HG03196 (cell line): ENCODE results near the gene MED27.

Experiments
- ATAC-seq: cut with Tn5 transposase; IDR thresholded peaks from one replicate; pipeline ENCODE4 v1.9.1; 2021; ENCODE audit not compliant: unreplicated experiment

MED27 gene

DNA sequence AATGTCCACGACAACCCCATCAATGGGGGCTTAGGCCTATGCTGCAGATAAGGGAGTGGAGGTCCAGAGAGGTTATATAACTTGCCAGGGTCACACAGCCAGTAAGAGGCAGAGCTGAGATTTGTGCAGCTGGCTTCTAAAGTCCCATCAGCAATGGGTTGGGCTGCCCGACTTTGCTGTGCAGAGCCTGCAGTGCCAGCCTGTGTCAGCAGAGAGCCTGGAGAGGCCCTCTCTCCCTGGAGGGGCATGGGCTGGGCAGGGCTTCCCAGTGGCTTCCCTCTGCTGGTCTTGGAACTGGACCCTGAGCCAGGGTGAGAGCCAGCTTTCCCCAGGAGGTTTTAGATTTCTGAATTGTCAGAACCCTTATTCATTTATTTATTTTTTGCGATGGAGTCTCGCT lies 262.6 kb downstream of the MED27 start:
- ATAC-seq, result no peak

DNA sequence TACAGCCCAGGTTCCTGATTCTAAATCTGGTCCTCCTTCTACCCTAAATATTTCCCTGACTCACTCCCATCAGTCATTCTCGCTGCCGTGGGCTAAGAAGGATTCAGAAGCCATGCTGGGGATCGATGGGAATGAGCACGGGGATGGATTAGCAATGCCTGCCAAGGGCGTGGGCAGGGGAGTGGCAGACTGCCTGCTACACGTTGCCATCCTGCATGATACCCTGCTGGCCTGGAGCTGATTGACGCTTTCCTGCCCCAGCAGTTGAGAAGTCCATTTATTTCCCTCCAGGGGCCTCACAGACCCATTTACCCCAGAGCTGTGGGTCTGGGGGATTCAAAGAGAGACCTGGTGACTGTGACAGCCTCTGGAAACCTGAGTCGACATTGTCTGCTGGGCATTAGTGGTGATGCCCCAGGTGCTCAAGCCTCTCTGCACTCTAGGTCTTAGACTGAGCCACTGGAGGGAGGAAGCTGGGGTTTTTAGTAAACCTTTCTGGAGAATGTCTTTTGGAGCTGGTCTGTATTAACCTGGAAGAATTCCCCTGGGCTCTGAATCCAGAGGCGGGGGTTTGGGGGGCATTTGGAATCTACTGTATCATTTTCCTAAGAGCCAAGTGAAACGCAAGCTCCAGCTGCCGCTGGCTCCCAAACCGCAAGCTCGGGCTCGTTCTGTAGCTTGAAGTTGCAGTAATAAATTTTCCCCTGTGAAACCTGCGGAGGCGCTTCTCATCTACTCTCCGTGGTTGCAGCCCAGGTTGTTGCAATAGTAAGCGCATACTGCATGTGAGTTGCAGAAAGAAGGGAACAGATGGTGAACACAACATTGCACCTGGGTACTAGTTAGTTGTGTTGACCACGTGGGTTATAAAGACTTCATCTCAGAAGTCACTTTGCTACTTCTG lies 263.4 kb downstream of the MED27 start:
- ATAC-seq, result no peak

DNA sequence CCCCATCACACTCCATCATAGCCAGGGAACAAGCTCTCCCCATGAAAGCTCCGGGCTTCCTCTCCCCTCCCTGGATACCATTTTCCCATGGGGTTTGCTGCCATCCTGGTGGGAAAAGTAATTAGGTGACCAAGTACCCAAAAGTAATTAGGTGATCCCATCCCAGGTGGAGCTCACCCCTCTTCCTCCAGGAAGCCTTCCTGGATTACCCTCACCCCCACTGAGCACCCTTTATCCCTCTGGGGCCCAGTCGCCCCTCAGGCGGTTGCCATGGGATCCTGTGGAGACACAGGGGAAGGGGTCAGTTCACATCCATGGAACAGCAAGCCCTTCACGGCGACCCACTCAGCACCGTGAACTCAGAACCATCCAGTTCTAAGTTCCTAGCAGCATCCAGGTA lies 265.0 kb downstream of the MED27 start:
- ATAC-seq, result no peak

DNA sequence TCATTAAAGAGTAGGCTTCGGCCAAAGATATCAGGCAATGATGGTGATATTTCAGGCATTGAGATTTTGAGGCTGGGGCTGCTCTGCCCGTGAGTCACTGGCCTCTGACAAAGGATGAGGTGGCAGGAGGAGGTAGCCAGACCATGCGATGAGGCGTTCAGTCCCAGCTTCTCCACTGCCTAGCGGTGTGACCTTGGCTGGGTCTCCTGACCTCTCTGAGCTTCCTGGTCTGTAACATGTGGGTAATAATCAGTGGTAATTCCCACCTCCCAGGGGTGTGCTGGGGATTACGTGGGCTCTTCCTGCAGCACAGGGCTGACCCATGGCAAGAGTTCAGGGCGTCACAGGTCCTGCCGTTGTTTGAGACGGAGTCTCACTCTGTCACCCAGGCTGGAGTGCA lies 266.6 kb downstream of the MED27 start:
- no peak for ATAC-seq

DNA sequence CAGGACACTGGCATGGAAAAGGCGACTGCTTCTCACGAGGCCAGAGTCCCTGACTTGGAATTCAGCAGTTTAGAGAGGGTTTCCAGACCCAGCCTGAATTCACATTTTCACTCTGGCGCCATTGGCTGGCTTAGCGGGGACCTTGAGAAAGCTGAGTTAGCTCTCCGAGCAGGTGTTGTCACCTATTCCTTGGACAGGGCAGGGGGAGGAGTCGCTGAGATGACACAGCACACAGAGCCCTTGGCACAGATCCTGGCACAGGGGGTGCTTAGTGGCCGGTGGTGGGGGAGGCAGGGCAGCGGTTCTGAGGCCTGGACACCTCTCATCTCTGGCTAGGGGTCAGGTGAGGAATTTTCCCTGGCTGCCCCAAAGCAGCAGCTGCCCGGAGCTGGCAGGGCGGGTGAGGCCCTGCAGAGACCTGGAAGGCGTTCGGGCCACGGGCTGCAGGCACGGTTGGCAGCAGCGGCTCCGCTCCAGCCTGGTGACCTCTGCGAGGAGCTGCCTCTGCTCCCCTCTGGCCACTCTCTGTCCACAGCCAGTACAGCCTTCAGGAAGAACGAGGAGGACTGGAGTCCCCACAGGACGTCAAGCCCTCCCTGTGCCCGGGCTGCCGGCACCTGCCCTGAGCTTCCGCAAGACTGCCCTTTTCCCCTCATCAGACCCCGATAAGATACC lies 267.4 kb downstream of the MED27 start:
- no peak for ATAC-seq

DNA sequence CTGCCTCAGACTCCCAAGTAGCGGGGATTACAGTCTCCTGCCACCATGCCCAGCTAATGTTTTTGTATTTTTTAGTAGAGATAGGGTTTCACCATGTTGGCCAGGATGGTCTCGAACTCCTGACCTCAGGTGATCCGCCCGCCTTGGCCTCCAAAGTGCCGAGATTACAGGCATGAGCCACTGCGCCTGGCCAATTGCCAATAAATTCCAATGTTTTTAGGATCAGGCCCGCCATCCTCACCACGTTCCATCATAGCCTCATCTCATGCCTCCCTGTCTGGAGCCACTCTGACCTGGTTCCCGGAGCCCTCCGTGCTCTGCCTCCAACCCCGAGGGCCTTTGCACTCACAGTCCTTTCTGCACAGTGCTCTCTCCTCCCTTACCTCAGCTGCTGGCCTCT lies 268.3 kb downstream of the MED27 start:
- no peak for ATAC-seq

DNA sequence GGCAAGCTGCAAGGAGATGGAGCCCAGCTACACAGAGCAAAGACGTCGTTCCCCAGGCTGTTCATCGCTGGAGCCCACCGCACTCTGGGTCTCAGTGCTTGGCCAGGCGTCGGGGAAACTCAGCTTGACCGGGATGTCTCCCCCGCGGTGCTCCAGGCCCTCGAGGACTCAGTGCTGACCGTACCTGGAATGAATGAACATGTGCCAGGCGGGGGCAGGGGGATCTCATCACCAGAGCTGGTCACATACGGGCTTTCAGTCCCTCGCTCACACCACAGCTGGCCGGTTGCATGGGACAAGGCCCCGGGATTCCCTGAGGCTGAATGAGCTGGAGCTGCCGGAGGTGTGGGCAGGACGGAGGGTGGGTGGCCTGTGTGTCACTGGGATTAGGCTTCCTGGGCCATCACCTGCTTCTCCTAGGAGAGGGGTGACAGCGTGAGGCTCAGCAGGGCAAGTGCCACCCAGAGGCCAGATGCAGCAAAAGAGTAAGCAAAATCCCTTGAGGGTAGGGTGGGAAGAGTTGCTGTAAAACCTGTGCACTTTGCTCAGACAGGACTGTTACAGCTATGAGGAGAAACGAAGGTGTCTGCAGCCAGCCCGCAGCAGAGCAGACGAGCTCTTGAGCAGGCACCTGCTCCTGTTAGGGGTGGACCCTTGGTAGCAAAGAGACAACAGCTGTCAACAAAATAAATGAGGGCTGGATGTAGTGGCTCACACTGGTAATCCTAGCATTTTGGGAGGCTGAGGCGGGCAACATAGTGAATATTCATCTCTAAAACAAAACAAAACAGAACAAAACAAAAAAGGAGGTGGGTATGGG lies 269.1 kb downstream of the MED27 start:
- no peak for ATAC-seq
